Activated CD4-positive, CD25-positive, alpha-beta regulatory T cell treated with anti-CD3 and anti-CD28 coated beads, Interleukin-2, amount 50 U/mL, for 16 hours (primary cell): ENCODE results near the gene RILPL1.
"Not testable (repeated sequence)": the region's sequence is repeated elsewhere in the genome, so short reads cannot be mapped to it uniquely, and the experiment has no call there.

Source experiments
- DNase-seq: peaks from one replicate; pipeline ENCODE4 v3.0.0-alpha.2; 2020; ENCODE audit warnings: low read depth, low spot score

Gene RILPL1

DNA sequence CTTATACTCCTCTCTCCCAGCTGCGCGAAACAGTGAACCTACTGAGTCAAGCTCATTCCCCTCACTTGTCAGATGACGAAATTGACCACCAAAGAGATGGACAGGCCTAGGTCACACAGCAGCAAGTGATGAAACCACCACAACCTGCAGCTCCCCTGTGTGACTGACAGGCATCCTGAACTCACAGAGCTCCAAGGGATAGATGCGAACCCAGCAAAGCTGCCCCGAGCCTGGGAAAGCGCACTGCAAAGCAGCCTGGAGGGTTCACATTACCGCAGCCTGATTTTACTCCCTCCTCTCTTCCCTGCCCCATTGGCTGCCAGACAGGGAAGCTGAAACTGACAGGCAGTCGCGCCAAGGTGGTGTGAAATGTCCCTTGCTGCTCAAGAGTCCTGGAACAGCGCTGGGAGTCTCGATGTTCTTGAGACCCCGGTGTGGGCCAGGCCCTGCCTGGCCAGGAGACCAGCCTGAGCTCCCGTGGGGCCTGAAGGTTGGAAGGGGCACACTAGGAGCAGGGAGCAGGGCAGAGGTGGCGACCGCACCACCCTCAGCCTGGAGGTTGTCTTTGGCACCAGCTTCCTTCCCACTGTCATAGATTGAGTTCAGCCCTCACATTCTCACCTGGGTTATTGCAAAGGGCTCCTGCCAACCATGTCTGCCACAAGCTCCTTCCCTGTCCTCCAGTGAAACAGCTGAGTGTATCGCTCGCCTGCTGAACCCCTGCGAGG lies 39.2 kb downstream of the RILPL1 start:
- DNase-seq = no peak

DNA sequence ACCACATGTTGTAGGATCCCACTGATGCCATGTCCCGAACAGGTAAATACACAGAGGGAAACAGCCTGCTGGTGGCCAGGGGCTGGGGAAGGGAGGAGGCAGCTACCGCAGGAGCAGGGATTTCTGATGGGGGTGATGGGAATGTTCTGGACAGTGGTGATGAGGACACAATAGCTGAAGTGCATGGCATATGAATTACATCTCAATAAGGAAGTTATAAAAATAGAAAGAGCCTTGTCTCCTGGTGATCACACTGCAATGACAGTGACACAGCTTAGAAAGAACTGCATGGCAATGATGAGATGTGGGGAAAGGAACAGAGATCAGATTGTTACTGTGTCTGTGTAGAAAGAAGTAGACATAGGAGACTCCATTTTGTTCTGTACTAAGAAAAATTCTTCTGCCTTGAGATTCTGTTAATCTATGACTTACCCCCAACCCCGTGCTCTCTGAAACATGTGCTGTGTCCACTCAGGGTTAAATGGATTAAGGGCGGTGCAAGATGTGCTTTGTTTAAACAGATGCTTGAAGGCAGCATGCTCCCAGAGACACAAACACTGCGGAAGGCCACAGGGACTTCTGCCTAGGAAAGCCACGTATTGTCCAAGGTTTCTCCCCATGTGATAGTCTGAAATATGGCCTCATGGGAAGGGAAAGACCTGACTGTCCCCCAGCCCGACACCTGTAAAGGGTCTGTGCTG lies 41.0 kb downstream of the RILPL1 start:
- DNase-seq = not testable (repeated sequence)

DNA sequence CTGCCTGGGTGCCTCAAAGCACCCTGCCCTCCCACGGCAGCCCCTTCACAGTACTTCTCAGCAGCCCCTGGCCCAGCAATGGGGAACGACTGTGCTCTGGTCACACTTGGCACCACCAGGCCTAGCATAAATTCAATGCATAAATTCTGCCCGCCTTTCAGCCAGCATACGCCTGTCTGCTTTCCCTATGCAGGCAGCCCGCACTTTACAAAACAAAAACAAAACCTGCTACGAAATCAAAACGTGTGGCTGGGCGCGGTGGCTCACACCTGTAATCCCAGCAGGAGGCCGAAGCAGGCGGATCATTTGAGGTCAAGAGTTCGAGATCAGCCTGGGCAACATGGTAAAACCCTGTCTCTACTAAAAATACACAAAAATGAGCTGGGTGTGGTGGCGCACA lies 42.0 kb downstream of the RILPL1 start:
- DNase-seq = no peak

DNA sequence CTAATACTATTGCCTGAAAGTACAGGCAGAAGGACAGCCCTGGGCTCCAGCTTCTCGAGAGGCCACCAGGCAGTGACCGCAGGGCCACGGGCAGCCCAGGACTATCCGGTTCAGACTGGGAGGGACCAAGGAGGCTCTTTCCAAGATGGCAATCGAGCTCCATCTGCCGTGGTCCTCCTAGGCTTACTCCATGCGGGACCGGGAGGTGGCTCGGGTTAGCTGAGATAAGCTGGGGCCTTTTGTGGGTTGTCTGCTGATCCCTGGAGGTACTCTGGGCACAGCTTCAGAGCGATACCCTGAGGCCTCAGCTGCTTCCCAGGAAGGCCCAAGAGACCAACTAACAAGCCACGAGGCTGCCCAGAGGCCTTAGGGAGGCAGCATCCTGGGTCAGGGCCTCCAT lies 42.5 kb downstream of the RILPL1 start:
- no peak for DNase-seq

DNA sequence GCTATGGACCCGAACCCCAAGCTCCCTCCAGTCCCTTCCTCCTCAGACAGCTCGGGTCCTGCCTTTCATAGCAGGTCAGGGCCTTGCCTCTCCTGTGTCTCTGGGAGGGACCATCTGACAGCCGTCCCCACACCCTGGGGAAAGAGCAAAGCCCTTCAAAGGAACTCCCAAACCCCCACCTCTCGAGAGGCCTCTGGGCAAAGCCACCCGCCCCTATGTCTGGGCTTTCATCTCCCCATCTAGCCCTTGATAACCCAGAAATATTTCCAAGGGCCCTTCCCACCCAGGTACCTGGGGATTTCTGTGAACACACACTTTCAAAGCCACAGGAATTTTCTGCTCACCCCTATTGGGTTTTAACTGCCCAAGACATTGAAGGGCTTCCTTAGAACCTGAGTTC lies 43.4 kb downstream of the RILPL1 start:
- DNase-seq = no peak

DNA sequence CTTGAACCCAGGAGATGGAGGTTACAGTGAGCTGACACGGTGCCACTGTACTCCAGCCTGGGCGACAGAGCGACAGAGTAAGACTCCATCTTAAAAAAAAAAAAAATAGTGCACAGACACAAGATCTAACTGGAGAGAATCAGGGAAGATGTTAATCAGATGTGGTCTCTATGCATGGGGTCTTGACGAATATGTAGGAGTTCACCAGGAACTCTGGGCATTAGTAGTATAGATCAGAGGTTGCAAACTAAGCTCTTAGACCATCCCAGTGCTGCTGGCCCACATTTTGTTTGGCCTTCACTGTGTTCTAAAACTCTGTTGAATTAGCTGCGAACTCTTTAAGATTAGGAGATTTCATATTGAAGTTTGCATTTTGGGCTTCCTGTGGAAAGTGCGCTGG lies 43.9 kb downstream of the RILPL1 start:
- no peak for DNase-seq

DNA sequence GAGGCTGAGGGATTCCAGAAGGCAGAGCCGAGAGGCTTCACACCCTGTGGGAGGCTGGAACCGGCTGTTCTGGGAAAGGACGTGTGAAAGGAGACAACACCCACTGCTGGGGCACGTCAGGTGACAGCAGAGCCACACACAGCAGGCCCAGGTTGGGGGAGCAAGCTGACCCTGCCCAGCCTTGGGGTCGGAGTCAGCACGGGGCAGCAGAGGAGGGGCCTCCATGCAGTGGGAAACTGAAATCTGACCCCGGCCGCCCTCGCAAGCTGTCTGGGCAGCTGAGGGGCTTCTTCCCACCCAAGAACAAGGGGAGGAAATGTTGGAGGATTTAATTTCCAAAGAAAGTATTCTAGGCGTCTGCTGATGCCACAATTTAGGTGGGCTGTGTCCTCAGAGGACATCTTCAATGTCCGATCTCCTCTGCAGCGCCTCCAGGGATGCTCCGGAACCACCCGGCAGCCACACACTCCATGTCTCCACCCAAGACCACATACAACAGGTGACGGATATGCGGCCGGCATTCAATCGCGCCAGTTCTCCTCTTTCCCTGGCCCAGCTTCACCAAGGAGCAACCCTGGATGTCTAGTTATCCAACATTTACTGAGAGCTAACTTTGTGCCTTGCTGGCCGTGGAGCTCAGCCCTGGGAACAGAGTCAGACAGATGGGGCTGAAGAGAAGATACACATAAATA lies 44.8 kb downstream of the RILPL1 start:
- DNase-seq = no peak

DNA sequence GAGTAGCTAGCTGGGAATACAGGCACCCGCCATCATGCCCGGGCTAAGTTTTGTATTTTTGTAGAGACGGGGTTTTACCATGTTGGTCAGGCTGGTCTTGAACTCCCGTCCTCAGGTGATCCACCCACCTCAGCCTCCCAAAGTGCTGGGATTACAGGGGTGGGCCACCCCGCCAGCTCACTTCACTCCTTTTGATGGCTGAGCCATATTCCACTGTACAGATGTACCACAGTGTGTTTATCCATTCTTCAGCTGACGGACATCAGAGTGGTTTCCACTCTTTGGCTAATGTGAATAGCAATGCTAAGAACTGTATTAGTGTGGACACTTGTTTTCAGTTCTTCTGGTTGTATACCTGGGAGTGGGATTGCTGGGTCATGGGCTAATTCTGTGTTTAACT lies 46.1 kb downstream of the RILPL1 start:
- no peak for DNase-seq

DNA sequence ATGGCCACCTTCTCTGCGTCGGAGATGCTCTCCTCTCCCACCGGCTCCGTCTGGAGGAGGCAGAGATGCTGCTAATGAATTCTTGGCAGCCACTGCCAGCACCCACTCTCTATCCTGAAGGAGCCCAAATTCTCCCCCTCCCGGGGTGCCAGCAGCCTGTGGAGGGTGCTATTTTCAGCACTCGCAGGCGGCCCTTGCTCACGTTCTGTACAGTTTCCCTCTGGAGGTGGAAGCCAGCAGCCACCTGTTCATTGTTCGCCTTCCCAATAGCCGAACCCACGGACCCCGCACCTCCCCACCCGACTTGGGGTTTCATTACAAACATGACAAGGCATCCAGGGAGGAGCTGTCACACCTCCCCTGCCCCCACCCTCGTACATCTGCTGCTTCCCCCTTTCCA lies 47.8 kb downstream of the RILPL1 start:
- DNase-seq = no peak

DNA sequence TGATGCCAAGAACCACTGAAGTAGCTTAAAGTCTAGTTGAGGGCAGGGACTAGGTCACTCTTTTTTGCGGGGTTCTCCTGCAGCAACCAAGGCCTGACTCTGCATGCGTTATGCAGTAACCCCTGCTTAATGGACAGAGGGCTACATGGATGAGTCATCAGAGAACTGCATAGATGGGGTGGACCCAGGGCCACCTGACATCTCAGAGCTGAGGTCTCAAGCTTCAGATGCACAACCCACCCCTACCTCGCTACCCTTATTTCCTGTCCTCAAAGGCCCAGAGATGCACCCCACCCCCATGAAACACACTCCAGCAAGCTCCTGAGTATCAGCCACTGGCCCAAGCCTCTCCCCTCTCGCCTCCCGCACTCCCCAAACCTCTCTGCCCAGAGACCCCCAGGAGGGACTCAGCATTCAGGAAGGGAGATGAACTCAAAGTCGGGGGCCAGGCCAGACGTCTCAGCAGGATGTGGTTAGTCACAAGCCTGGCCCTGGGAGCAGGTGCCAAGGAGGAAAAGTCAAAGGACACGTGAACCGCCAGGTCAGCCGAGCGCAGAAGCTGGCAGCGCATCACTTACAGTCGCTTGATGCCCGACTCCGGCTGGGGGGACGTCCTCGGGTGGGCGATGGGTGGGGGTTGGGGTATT lies 49.8 kb downstream of the RILPL1 start:
- no peak for DNase-seq

DNA sequence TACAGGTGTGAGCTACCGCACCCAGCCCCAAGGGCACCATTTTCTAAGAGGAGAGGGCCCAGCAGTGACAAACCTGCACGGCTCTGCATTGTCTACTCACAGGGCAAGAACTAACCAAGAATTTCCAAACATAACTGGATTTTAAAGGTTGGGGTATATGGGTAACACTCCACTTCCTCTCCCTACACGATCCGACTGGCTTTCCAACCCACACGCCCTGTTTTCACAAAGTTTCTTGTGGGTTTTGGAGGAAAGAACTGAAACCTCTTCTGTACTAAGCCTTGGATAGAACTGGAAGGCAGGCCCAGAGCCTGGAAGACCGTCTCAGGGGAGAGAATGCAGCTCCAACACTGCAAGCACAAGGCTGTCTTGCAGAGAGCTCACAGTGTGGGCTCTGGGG lies 50.6 kb downstream of the RILPL1 start:
- DNase-seq = no peak

DNA sequence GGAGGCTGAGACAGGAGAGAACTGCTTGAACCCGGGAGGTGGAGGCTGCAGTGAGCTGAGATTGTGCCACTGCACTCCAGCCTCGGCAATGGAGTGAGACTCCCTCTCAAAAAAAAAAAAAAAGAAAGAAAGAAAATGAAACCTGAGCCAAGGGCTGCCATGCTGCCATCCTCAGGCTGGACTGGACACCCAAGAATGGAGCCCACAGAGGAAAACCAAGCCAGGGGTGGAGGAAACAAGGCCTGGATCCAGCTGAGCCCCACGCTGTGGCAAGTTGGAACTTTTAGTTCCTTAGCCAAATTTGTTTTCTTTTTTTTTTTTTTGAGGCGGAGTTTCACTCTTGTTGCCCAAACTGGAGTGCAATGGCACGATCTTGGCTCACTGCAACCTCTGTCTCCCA lies 52.3 kb downstream of the RILPL1 start:
- not testable (repeated sequence) for DNase-seq

DNA sequence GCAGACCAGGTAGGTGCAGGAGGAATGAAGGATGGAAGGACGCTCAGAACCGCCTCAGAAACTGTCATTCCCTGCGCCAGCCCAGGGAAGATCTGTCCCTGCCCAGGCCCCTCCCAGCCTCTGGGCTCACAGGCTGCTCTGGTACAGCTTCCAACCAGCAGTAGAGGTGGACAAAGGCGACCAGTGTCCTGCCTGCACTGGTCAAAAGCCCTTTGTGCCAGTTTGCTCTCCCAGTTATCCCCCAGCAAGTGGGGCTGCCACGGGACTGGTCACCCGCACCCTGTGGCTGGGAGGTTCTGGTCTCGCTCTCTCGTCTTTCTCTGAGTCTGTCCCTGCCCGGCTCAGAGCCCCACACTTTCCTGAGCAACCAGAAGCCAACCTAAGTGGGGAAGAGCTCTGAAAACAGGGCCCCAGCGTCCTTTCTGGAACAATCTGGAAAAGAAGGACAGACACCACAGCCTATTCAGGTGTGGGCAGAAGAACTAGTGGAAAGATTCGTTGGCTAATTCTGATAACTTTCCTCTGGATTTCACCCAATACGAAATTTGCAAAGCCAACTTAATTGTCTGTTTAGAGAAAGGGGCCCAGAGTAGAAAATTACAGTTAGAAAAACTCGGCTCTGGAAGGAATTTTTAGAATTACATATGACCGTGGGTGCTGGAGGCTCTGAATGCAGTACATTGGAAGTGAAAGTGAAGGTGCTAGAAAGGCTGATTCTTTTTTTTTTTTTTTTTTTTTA lies 53.9 kb downstream of the RILPL1 start:
- no peak for DNase-seq

DNA sequence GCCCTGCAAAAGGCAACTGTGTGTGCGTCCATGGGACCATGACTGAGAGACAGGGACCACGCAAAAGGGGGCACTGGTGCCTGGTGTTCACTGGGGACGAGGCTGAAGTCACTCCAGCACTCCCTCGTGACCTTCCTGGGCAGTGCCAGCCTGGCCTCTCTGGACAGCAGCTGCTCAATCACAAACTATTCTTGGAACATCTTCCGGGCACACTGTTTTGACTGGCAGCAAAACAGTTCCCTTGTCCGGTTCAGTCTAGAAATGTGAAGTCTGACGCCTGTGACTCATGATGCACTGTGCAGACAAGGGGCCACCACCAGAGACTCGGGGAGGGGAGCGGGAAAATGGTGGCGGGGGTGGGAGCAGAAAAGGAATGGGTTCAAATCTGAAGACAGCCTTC lies 54.8 kb downstream of the RILPL1 start:
- no peak for DNase-seq

DNA sequence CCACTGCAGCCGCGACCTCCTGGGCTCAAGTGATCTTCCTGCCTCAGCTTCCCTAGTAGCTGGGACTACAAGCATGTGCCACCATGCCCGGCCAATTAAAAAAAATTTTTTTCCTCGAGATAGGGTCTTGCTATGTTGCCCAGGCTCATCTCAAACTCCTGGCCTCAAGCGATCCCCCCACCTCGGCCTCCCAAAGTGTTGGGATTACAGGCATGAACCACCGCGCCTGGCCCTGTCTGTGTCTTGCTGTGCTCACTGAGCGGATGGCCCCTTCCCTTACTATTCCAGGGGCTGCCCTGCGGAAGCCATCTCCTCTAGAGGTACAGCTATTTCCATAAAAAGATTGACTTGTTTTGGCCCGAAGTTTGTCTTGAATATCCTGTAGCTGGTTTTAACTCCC lies 55.5 kb downstream of the RILPL1 start:
- no peak for DNase-seq

DNA sequence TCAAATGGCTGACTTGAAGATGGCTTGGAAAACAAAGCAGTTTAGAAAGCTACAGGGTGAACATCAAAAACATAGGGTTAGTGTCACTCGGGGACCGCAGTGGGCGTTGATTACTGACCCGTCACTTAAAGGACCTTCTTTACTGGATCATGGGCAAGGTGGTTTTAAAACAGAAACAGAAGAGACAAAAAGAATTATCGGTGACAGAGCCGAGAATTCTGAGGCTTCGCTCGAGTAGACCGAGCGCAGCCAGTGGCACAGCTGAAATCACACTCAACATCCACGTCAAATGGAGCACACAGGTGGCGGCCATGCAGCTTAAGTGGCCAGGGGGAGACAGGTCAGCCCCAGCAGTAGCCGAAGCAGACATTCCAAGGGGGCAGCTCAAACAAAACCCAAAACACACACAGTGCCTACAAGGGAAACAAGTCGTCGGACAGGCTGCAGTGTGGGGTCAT lies 58.2 kb downstream of the RILPL1 start:
- DNase-seq = no peak

DNA sequence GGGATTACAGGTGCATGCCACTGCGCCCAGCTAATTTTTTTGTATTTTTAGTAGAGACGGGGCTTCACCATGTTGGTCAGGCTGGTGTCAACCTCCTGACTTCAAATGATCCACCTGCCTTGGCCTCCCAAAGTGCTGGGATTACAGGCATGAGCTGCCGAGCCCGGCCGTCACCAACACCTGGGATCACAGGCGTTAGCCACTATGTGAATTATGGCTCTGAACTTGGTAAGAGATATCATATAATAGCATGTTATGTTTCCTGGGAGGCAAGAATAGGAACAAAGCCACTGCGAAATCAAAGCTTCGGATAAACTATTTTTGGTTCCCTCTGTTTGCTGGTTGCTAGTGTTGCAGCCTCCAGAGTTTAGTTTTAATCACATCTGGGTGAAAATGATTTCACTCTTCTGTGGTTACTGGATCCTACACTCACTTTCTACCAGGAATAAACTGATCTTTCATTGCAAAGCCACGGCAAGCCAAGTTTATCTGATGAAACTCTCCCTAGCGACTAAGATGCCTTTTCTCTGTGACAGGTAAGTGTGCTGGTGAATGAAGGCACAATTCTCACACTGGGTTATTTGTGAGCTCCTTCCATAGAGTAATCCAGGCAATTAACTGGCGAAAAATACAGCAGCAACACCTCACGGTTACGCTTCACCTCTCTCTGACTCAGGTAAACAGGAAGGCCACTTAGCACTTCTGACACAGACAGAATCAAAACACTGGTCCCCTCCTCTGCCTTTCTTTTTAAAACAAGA lies 58.9 kb downstream of the RILPL1 start:
- no peak for DNase-seq

DNA sequence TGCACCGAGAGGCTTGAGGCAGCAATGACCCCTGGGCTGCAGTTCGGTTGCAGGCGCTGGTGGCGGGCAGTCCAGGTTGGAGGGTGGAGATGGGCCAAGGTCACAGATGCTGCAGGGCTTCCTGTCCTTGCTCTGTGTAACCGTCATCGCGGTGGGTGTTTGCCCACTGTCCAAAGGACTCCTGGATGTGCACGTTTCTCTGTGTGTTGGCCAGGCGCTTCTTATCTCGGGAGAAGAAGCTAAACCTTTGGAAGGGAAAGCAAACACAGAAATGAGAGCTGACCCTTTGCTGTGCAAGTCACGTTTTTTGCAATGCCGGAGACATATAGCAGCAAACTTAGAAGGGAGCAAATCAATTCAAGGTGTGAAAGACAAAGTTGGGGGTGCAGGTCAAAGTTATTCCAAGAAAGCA lies 61.1 kb downstream of the RILPL1 start:
- no peak for DNase-seq

DNA sequence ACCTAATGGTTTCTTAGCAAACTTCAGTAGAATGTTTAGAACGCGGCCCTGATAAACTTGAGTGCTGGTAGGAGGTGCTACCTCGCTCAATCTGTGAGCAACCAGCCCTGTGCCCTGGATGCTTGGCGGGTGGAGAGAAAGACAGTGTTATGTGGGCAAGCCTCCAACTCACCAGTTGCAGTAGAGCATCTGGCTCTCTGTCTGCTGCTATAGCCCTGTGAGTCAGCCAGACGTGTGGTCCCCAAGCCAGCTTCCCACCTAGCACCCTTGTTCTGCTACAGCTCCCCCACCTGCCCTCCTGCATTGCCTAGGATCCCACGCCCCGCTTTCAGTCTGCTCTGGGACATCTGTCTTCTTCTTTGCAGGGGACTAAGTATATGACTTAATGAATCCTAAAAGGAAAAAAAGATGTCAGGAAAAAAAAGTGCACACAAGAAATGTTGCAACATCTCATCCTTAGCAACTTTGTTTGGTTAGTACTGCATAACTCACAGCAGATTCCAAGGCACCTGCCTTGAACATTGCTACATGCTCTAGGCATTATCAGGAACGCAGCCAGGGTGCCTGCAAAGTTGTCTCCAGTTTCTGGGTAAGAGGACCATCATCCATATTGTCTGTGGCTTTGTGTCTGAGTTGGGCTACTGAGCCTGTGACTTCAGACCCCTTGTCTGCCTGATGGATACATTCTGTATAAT lies 62.0 kb downstream of the RILPL1 start:
- DNase-seq = no peak

DNA sequence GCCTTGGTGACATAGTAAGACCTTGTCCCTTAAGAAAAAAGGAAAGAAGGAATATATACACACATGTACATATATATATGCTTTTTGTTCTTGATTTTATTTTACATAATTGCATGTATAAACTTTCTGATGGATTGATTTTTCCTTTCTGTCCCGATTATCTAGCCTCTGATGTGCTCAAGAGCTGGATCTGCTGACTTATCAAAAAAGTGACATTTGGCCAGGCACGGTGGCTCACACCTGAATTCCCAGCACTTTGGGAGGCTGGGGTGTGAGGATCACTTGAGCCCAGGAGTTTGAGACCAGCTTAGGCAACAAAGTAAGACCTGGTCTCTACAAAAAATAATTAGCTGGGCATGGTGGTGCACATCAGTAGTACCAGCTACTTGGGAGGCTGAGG lies 63.5 kb downstream of the RILPL1 start:
- DNase-seq = no peak
